Measurements from ENCODE around the gene GULP1.

The GULP1 gene

DNA sequence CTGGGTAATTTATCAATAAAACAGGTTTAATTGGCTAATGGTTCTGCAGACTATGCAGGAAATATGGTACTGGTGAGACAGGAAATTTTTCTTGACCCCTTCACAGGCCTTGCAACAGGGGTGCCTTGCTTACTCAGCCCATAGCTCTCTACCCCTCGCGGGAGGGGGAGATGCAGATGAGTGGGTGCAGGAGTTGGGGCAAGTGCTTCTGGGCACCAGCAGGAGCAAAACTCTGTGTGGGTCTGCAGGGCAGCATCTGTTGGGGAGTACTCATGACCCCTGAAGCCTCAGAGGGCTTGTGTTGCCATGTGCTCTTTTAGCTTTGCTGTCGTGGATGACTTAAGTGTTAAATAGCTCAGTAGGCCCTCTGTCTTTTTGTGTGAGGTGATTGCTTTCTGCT lies 48.6 kb downstream of the GULP1 start:
- H3K4me3 ChIP-seq (ENCODE audit: severe bottlenecking) = no peak overlapping the region
- no peaks in the 10 kb centered on the region for H3K27me3 ChIP-seq (ENCODE audit: insufficient read depth, poor library complexity, severe bottlenecking)
- no peak overlapping the region for H3K27ac ChIP-seq (ENCODE audit: poor library complexity, severe bottlenecking)
- TF ChIP-seq CTCF (IDR thresholded peaks at IDR 0.05; ENCODE audit: poor library complexity, severe bottlenecking) = no peak
- H3K4me1 ChIP-seq (ENCODE audit: insufficient read depth, poor library complexity, severe bottlenecking) = no peaks in the 10 kb centered on the region
- ATAC-seq (ENCODE audit: low read depth) (no peak), DNase-seq (ENCODE audit: low spot score) (no peak)
- no peaks in the 10 kb centered on the region for H3K36me3 ChIP-seq (ENCODE audit: low read depth)
- H3K9me3 ChIP-seq (ENCODE audit: severe bottlenecking) = no peaks in the 10 kb centered on the region

- no peak for DNase-seq (ENCODE audit: low spot score)
- ATAC-seq (ENCODE audit: low read depth) = no peak
- no peaks in the 10 kb centered on the region for H3K4me1 ChIP-seq (ENCODE audit: insufficient read depth, poor library complexity, severe bottlenecking)
Observed at GRCh38 chr2:188345020-188345419, 53.3 kb downstream of the GULP1 start.

DNA sequence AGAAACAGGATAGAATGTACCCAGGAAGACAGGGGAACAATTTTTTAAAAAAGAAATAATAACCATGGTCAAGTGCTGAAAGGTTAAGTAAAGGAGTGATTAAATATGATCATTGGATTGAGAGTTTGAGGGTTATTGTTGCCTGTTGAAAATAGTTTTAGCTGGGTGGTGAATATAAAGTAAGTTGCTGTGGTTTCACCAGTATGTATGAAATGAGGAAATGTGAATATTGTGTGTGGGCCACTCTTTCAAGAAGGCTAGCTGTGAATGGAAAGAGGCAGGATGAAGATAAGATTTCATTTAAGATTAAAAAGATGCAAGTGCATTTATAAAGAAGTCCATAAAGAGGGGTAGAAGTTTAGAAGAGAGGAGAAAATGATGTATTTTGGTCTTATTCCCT lies 53.8 kb downstream of the GULP1 start:
- no peak for TF ChIP-seq CTCF (IDR thresholded peaks at IDR 0.05; ENCODE audit: poor library complexity, severe bottlenecking)
- DNase-seq (ENCODE audit: low spot score) (no peak), ATAC-seq (ENCODE audit: low read depth) (no peak)
- no peaks in the 10 kb centered on the region for H3K27me3 ChIP-seq (ENCODE audit: insufficient read depth, poor library complexity, severe bottlenecking)
- no peaks in the 10 kb centered on the region for H3K9me3 ChIP-seq (ENCODE audit: severe bottlenecking)
- H3K4me1 ChIP-seq (ENCODE audit: insufficient read depth, poor library complexity, severe bottlenecking) = no peaks in the 10 kb centered on the region
- H3K4me3 ChIP-seq (ENCODE audit: severe bottlenecking) = no peak overlapping the region
- H3K27ac ChIP-seq (ENCODE audit: poor library complexity, severe bottlenecking) = no peak overlapping the region
- H3K36me3 ChIP-seq (ENCODE audit: low read depth) = no peaks in the 10 kb centered on the region

More at GRCh38 chr2:188345020-188345419, 53.3 kb downstream of the GULP1 start:
- H3K4me3 ChIP-seq (ENCODE audit: severe bottlenecking) = no peak overlapping the region
- no peaks in the 10 kb centered on the region for H3K27me3 ChIP-seq (ENCODE audit: insufficient read depth, poor library complexity, severe bottlenecking)
- TF ChIP-seq CTCF (IDR thresholded peaks at IDR 0.05; ENCODE audit: poor library complexity, severe bottlenecking) = no peak
- no peaks in the 10 kb centered on the region for H3K9me3 ChIP-seq (ENCODE audit: severe bottlenecking)
- no peak overlapping the region for H3K27ac ChIP-seq (ENCODE audit: poor library complexity, severe bottlenecking)
- no peaks in the 10 kb centered on the region for H3K36me3 ChIP-seq (ENCODE audit: low read depth)

- H3K4me1 ChIP-seq (ENCODE audit: insufficient read depth, poor library complexity, severe bottlenecking) = no peaks in the 10 kb centered on the region
- no peak for TF ChIP-seq CTCF (IDR thresholded peaks at IDR 0.05; ENCODE audit: poor library complexity, severe bottlenecking)
- no peak overlapping the region for H3K27ac ChIP-seq (ENCODE audit: poor library complexity, severe bottlenecking)
- DNase-seq (ENCODE audit: low spot score) (no peak), ATAC-seq (ENCODE audit: low read depth) (no peak)
- no peaks in the 10 kb centered on the region for H3K36me3 ChIP-seq (ENCODE audit: low read depth)
- no peaks in the 10 kb centered on the region for H3K9me3 ChIP-seq (ENCODE audit: severe bottlenecking)
- no peaks in the 10 kb centered on the region for H3K27me3 ChIP-seq (ENCODE audit: insufficient read depth, poor library complexity, severe bottlenecking)
- H3K4me3 ChIP-seq (ENCODE audit: severe bottlenecking) = no peak overlapping the region
Observed at GRCh38 chr2:188345831-188346458, 54.3 kb downstream of the GULP1 start.

DNA sequence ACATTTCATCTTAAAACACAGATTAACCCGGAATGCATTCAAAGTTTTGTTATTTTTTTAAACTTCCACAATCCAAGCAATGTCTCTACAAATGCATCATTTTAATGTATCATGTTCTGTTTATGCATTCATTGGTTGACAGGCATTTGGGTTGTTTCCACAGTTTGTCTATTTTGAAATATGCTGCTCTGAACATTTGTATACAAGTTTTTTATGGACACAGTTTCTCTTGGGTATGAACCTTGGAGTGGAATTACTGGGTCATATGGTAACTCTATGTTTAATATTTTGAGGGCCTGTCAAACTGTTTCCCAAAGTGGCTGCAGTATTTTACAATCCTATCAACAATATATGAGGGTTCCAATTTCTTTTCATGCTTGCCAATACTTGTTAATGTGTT lies 57.3 kb downstream of the GULP1 start:
- Histone ChIP-seq H3K9me3 (ENCODE audit: severe bottlenecking) (no peaks in the 10 kb centered on the region), H3K27ac (ENCODE audit: poor library complexity, severe bottlenecking) (no peak overlapping the region), H3K36me3 (ENCODE audit: low read depth) (no peaks in the 10 kb centered on the region), H3K4me3 (ENCODE audit: severe bottlenecking) (no peak overlapping the region), H3K4me1 (ENCODE audit: insufficient read depth, poor library complexity, severe bottlenecking) (no peaks in the 10 kb centered on the region), H3K27me3 (ENCODE audit: insufficient read depth, poor library complexity, severe bottlenecking) (no peaks in the 10 kb centered on the region)
- DNase-seq (ENCODE audit: low spot score) (no peak), ATAC-seq (ENCODE audit: low read depth) (no peak)
- no peak for TF ChIP-seq CTCF (IDR thresholded peaks at IDR 0.05; ENCODE audit: poor library complexity, severe bottlenecking)

Data from RWPE2 (cell line).